Skeletal muscle cell (primary cell): ENCODE results near the gene PCDHA13.
"Not testable (repeated sequence)": the region's sequence is repeated elsewhere in the genome, so short reads cannot be mapped to it uniquely, and the experiment has no call there.

Experiments
- DNase-seq: peaks from one replicate; pipeline ENCODE4 v3.0.0-alpha.2; 2010; ENCODE audit warnings: low read depth
- H3K4me3 ChIP-seq: 2 replicates; pipeline ENCODE4 v1.5.1; 2011; ENCODE audit warnings: low read depth, mild to moderate bottlenecking, control low read depth, low read length, moderate library complexity

Gene PCDHA13

GRCh38 chr5:140862441-140863295 is 19.3 kb upstream of the PCDHA13 start:
- H3K4me3 ChIP-seq, result no peak overlapping the region

DNA sequence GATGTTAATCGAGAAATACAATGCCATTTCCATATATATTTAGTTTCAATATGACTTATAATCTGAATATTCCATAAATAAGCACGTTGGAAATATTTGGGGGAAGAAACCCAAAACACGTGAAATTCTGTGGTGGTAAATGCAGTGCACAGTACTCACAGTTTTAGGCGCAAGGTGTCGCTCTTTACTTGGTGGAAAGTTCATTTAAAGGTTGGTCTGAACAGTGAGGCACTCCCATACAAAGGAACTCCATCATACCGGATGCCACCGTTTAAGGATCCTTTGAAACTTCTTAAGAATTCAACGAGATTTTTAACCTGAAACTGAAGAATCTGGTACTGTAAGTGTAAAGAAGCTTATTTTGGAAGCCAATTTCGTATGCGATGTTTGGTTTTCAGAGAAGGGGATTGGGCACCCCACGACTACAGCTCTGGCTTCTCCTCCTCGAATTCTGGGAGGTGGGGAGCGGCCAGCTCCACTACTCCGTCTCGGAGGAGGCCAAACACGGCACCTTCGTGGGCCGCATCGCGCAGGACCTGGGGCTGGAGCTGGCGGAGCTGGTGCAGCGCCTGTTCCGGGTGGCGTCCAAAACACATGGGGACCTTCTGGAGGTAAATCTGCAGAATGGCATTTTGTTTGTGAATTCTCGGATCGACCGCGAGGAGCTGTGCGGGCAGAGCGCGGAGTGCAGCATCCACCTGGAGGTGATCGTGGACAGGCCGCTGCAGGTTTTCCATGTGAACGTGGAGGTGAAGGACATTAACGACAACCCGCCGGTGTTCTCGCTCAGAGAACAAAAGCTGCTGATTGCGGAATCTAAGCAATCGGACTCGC is 13.0 kb upstream of the PCDHA13 start, which contains the start of gene PCDHA11:
Gene PCDHA11 (plus strand): TSS at position 237 of the 834 bp plus-strand sequence. CDS start 147 bp downstream, at position 384.
- H3K4me3 ChIP-seq, result no peak within 1 kb of the TSS
- no peak for DNase-seq

More at GRCh38 chr5:140862441-140863295, 19.3 kb upstream of the PCDHA13 start:
- no peak for DNase-seq

GRCh38 chr5:140869555-140869886 is 12.4 kb upstream of the PCDHA13 start:
- no peak for DNase-seq

GRCh38 chr5:140870221-140871201 is 11.4 kb upstream of the PCDHA13 start:
- no peak for DNase-seq
- H3K4me3 ChIP-seq, result no peak overlapping the region

More at GRCh38 chr5:140869555-140869886, 12.4 kb upstream of the PCDHA13 start:
- no peak overlapping the region for H3K4me3 ChIP-seq

- no peak for DNase-seq
- H3K4me3 ChIP-seq, result no peak within 1 kb of the TSS
Observed at GRCh38 chr5:140875085-140876065, 6.5 kb upstream of the PCDHA13 start, which contains the start of gene PCDHA12. PCDHA12 (plus strand) TSS chr5:140875308; CDS start chr5:140875473, 165 bp downstream.

DNA sequence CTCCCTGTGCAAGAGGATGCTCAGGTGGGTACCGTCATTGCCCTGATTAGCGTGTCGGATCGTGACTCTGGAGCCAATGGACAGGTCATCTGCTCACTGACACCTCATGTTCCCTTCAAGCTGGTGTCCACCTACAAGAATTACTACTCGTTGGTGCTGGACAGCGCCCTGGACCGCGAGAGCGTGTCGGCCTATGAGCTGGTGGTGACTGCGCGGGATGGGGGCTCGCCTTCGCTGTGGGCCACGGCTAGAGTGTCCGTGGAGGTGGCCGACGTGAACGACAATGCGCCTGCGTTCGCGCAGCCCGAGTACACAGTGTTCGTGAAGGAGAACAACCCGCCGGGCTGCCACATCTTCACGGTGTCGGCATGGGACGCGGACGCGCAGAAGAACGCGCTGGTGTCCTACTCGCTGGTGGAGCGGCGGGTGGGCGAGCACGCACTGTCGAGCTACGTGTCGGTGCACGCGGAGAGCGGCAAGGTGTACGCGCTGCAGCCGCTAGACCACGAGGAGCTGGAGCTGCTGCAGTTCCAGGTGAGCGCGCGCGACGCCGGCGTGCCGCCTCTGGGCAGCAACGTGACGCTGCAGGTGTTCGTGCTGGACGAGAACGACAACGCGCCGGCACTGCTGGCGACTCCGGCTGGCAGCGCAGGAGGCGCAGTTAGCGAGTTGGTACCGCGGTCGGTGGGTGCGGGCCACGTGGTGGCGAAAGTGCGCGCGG is 5.2 kb upstream of the PCDHA13 start:
- not testable (repeated sequence) for DNase-seq, H3K4me3 ChIP-seq

DNA sequence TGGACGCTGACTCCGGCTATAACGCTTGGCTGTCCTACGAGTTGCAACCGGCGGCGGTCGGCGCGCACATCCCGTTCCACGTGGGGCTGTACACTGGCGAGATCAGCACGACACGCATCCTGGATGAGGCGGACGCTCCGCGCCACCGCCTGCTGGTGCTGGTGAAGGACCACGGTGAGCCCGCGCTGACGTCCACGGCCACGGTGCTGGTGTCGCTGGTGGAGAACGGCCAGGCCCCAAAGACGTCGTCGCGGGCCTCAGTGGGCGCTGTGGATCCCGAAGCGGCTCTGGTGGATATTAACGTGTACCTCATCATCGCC is 4.7 kb upstream of the PCDHA13 start:
- no peak for DNase-seq
- H3K4me3 ChIP-seq, result no peak overlapping the region

DNA sequence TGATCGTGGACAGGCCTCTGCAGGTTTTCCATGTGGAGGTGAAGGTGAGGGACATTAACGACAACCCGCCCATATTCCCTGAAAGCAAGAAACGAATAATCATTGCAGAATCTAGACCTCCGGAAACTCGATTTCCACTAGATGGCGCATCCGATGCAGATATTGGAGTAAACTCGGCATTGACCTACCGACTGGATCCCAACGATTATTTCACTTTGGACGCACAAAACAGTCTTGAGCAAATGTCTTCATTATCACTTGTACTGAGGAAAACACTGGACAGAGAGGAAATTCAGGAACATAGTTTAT is 621 bp downstream of the PCDHA13 start:
- H3K4me3 ChIP-seq, result no peak overlapping the region
- no peak for DNase-seq

GRCh38 chr5:140883373-140883772 is 1.4 kb downstream of the PCDHA13 start:
- no peak overlapping the region for H3K4me3 ChIP-seq
- no peak for DNase-seq

DNA sequence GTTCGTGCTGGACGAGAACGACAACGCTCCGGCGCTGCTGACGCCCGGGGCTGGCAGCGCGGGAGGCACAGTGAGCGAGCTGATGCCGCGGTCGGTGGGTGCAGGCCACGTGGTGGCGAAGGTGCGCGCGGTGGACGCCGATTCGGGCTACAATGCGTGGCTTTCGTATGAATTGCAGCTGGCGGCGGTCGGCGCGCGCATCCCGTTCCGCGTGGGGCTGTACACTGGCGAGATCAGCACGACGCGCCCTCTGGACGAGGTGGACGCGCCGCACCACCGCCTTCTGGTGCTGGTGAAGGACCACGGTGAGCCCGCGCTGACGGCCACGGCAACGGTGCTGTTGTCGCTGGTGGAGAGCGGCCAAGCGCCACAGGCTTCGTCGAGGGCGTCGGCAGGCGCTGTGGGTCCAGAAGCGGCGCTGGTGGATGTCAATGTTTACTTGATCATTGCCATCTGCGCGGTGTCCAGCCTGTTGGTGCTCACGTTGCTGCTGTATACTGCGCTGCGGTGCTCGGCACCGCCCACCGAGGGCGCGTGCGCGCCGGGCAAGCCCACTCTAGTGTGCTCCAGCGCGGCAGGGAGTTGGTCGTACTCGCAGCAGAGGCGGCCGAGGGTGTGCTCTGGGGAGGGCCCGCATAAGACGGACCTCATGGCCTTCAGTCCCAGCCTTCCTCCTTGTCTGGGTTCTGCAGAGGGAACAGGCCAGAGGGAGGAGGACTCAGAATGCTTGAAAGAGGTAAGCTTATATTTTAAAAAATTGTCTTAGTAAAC is 2.2 kb downstream of the PCDHA13 start:
- no peak for DNase-seq
- H3K4me3 ChIP-seq, result no peak overlapping the region

DNA sequence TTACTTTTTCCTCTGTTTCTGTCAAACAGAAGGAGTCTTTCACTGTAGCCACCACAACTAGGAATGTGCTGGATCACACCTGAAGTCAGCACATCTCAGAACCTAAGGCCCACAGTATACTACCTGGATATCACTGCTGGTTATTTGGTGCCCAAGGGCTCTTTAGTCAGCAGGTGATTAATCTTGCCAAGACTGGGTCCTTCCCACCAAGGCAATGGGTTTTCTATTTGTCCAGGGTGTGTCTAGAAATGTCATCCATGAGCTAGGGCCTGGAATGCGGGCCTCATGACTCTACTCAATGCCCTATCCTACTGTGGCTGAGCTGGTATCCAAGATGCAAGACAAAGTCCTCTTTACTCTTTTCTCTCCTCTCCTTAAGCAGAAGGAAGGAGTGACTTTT is 34.4 kb downstream of the PCDHA13 start:
- no peak for DNase-seq
- no peak overlapping the region for H3K4me3 ChIP-seq

DNA sequence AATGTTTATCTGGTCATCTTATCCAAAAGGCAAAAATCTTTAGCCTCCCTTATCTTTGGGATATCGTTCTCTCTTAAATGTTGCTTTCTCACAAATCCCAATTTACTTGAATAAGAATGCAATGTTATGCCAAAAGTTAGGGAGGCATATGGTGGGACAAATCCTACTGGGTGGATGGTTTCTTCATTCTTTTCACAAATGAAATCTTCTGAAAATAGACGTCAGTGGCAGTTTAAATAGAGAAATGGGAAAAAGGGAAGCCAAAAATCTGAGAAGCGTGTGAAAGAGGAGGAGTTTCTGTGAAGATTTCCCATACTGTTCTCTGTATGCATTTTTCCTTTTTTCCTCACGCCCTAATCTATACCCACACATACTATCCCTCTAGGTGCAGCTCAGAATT is 41.7 kb downstream of the PCDHA13 start:
- no peak for DNase-seq
- no peak overlapping the region for H3K4me3 ChIP-seq

DNA sequence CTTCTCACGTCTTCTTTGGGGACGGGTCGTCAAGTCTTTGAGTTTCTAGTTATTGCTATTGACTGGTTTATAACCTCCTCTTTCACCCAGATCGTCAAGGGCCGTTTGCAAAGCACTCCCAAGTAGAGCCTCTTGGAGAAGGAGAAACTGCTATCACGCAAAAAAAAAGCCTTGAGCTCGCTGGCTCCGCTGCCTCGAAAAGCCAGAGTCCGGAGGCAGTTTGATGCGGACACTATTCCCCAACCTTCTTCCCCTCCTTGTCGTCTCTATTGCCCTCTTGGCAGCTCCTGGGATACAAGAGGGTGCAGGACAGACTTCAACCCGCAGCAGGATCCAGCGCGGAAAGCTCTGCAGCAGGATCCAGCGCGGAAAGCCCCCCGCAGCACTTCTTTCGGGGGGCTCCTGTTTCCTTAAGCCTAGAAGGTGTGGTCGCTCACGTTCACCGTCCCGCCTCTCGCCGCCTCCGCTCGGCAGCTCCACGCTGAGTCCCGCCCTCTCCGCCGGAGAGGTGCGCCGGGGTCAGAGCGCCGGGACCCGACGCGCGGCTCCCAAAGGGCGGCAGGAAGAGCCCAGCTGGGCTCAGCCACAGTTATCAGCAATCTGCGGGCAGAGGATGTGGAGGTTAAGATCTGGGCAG is 44.0 kb downstream of the PCDHA13 start, which contains the start of gene PCDHAC1:
Gene PCDHAC1 (plus strand): TSS at position 494 of the 637 bp plus-strand sequence. CDS start 594 bp downstream, outside the sequence.
- peak within 1 kb of the TSS; percentile 28 for H3K4me3 ChIP-seq
- no peak for DNase-seq

GRCh38 chr5:140926443-140927227 is 44.7 kb downstream of the PCDHA13 start:
- peak overlapping the region; percentile 28 for H3K4me3 ChIP-seq

DNA sequence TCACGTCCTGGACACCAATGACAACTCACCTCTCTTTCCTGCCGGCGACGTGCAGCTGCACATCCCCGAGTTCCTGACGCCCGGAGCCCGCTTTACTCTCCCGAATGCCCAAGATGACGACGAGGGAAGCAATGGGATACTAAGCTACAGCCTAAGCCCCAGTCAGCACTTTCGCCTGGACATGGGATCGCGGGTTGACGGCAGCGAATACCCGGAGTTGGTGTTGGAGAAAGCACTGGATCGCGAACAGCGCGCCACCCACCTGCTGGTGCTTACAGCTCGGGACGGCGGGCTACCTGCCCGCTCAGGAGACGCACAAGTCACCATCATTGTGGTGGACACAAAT is 45.3 kb downstream of the PCDHA13 start:
- peak overlapping the region; percentile 28 for H3K4me3 ChIP-seq

More at GRCh38 chr5:140926443-140927227, 44.7 kb downstream of the PCDHA13 start:
- DNase-seq, result no peak

More for the DNA sequence above, 45.3 kb downstream of the PCDHA13 start:
- no peak for DNase-seq
